Measurements from ENCODE around the gene CDH22.

GRCh38 chr20:46139908-46140482 lies 168.3 kb downstream of the CDH22 start:
- TF ChIP-seq, protein P1, sequence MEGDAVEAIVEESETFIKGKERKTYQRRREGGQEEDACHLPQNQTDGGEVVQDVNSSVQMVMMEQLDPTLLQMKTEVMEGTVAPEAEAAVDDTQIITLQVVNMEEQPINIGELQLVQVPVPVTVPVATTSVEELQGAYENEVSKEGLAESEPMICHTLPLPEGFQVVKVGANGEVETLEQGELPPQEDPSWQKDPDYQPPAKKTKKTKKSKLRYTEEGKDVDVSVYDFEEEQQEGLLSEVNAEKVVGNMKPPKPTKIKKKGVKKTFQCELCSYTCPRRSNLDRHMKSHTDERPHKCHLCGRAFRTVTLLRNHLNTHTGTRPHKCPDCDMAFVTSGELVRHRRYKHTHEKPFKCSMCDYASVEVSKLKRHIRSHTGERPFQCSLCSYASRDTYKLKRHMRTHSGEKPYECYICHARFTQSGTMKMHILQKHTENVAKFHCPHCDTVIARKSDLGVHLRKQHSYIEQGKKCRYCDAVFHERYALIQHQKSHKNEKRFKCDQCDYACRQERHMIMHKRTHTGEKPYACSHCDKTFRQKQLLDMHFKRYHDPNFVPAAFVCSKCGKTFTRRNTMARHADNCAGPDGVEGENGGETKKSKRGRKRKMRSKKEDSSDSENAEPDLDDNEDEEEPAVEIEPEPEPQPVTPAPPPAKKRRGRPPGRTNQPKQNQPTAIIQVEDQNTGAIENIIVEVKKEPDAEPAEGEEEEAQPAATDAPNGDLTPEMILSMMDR (conservative IDR thresholded peaks at IDR 0.05 in 1 of 2, IDR thresholded peaks at IDR 0.05 in 1 of 2; ENCODE audit: extremely low read depth in 1 of 2, insufficient read depth in 1 of 2, low read depth in 1 of 2, low read length in 2 of 2), result no peak
- no peak for TF ChIP-seq EZH2 (IDR thresholded peaks at IDR 0.05; ENCODE audit: borderline replicate concordance, low read length)

Measured in mammary epithelial cell (primary cell).